ENCODE data around the gene TIMM10. TPM values are rescaled to one million over a fixed set of nuclear protein-coding genes. Genes with fewer than 3 reads are reported as not detected.

Gene TIMM10
- total and polyA plus RNA-seq, 8 donors, result 1.7 to 79.6 (median 48.9) TPM

DNA sequence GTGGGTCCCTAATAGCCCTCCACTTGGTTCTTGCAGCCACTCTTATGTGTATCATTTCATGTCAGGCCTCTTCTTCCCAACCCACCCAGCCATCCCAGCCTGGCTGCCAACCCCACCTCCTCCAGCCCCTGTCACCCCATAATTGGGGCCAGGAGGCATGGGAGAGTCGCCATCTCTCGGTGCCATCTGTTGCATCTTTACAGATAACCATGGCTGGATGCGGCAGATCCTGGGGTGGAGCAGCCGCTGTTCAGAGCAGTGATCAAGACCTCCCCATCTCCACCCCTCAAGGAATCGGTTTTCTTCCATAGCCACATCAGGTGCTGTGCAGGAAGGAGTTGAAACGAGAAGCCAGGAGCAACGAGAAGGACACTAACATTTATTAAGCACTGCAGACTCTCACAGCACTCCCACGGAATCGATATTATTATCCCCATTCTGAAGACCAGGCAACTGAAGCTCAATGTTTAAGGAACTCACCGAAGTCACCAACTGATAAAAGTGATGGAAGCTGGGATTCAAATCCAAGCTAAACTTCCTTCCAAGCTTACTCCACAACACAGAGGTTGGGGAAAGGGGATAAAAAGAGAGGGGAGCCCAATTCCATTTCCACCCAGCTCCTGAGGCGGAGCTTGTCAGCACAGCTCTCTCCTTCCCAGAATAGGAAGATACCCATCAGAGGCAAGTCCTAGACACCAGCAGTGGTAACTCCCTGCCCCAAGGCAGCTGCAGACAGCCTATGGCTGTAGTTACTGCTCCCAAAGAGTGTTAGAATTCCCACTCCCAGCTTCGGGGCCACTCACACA is 17.7 kb downstream of the TIMM10 start:
- DNase-seq, result no peak
- intact Hi-C loops (cut with DNase I; ENCODE audit: low total_unique reads), result no loop called here
- Histone ChIP-seq H3K9me3 (no peaks in the 10 kb centered on the region), H3K4me1 (peaks cover 10 to 35% (median 29%) of the 10 kb centered on the region in 4 donors), H3K36me3 (peaks cover 0 to 9% (median 2%) of the 10 kb centered on the region in 4 donors), H3K27ac (peak overlapping the region in 1 of 5 donors; percentile 67), H3K4me3 (no peak overlapping the region), H3K27me3 (no peaks in the 10 kb centered on the region)
- 82 to 89% (median 87%) methylated on average over 12 of the region's 12 CpGs for WGBS, 5 donors
- no peak for TF ChIP-seq POLR2A (IDR thresholded peaks at IDR 0.05)
- TF ChIP-seq EP300 (IDR thresholded peaks at IDR 0.05), result no peak
- TF ChIP-seq POLR2AphosphoS5 (IDR thresholded peaks at IDR 0.05), result no peak
- TF ChIP-seq, protein P1, sequence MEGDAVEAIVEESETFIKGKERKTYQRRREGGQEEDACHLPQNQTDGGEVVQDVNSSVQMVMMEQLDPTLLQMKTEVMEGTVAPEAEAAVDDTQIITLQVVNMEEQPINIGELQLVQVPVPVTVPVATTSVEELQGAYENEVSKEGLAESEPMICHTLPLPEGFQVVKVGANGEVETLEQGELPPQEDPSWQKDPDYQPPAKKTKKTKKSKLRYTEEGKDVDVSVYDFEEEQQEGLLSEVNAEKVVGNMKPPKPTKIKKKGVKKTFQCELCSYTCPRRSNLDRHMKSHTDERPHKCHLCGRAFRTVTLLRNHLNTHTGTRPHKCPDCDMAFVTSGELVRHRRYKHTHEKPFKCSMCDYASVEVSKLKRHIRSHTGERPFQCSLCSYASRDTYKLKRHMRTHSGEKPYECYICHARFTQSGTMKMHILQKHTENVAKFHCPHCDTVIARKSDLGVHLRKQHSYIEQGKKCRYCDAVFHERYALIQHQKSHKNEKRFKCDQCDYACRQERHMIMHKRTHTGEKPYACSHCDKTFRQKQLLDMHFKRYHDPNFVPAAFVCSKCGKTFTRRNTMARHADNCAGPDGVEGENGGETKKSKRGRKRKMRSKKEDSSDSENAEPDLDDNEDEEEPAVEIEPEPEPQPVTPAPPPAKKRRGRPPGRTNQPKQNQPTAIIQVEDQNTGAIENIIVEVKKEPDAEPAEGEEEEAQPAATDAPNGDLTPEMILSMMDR (IDR thresholded peaks at IDR 0.05), result no peak

DNA sequence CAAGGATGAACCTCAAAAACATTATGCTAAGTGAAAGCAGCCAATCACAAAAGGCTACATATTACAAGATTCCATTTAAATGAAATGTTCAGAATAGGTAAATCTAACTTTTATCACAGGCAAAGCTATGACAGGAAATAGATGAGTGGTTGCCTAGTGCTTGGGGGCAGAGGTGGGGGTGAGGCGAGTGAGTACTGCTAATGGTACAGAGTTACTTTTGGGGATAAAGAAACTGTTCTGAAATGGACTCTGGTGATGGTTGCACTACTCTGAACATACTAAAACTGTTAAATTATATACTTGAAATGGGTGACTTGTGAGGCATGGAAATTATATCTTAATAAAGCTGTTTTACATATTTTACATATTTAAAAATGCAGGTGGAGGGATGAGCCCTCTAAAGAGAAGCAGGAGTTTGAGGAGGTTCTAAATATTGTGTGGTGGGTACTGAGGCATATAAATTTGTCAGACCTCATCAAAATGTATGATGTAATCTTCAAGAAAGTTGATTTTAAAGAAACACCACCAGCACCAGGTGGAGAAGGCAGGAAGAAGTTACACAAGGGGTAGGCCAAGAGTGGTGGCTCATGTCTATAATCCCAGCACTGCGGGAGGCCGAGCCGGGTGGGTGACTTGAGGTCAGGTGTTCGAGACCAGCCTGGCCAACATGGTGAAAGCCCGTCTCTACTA is 18.7 kb downstream of the TIMM10 start:
- H3K27me3 ChIP-seq, result no peaks in the 10 kb centered on the region
- H3K27ac ChIP-seq, result no peak overlapping the region
- intact Hi-C loops (cut with DNase I; ENCODE audit: low total_unique reads), result no loop called here
- H3K4me1 ChIP-seq, result peaks cover 10 to 35% (median 29%) of the 10 kb centered on the region in 4 donors
- H3K9me3 ChIP-seq, result no peaks in the 10 kb centered on the region
- 83 to 93% (median 92%) methylated on average over 6 of the region's 6 CpGs for WGBS, 5 donors
- DNase-seq, result no peak
- H3K36me3 ChIP-seq, result peaks cover 0 to 18% (median 8%) of the 10 kb centered on the region in 4 donors
- TF ChIP-seq POLR2A (IDR thresholded peaks at IDR 0.05) (no peak), EP300 (IDR thresholded peaks at IDR 0.05) (no peak), POLR2AphosphoS5 (IDR thresholded peaks at IDR 0.05) (no peak)
- TF ChIP-seq, protein P1 (IDR thresholded peaks at IDR 0.05), result no peak
- H3K4me3 ChIP-seq, result no peak overlapping the region

DNA sequence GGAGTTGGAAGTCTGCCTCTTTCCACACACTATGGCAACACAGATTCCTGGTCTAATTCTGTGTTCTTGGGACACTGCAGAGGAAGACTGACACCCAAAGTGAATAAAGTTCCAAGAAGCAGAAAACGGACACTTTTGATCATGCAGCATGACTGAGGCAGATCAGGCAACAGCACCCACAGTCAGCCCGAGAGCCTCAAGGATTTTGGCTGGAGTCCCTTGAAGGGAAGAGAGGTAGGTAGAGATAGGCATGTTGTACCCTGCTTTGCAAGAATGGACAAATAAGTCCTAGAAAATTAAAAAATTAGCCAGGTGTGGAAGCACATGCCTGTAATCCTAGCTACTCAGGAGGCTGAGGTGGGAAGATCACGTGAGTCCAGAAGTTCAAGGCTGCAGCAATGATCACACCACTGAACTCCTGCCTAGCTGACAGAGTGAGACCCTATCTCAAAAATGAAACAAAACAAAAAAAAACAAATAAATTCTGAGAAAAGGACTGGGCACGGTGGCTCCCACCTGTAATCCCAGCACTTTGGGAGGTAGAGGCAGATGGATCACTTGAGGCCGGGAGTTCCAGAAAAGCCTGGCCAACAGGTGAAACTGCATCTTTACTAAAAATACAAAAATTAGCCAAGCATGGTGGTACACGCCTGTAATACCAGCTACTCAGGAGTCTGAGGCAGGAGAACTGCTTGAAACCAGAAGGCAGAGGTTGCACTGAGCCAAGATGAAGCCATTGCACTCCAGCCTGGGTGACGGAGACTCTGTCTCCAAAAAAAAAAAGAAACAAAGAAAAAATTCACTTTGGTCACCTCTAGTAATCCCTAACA is 22.0 kb downstream of the TIMM10 start:
- 85 to 88% (median 87%) methylated on average over 7 of the region's 7 CpGs for WGBS, 5 donors
- H3K27ac ChIP-seq, result no peak overlapping the region
- intact Hi-C loops (cut with DNase I; ENCODE audit: low total_unique reads), result no loop called here
- H3K36me3 ChIP-seq, result peaks cover 0 to 40% (median 22%) of the 10 kb centered on the region in 4 donors
- H3K4me3 ChIP-seq, result no peak overlapping the region
- TF ChIP-seq EP300 (IDR thresholded peaks at IDR 0.05) (no peak), POLR2AphosphoS5 (IDR thresholded peaks at IDR 0.05) (no peak), POLR2A (IDR thresholded peaks at IDR 0.05) (no peak)
- TF ChIP-seq, protein P1 (IDR thresholded peaks at IDR 0.05), result no peak
- no peaks in the 10 kb centered on the region for H3K27me3 ChIP-seq
- no peaks in the 10 kb centered on the region for H3K9me3 ChIP-seq
- DNase-seq, result no peak
- H3K4me1 ChIP-seq, result peaks cover 0 to 13% (median 8%) of the 10 kb centered on the region in 4 donors

DNA sequence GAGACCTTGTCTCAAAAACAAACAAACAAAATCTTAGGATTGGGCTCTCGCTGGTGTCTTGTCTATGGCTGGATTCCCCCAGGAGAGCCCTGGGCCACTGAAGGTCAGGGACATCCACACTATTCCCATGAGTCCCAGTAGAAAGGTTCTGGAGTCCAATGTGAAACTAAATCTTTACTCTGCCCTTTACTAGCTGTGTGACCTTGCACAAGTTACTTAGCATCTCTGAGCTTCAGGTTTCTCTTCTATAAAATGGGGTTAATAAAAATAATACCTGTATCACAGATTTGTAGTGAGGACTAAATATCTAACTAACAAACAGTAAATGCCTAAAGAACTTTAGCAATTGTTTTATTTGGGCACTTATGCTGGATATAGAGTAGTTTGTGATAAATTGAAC is 24.0 kb downstream of the TIMM10 start:
- peaks cover 7 to 18% (median 10%) of the 10 kb centered on the region in 4 donors for H3K4me1 ChIP-seq
- H3K9me3 ChIP-seq, result no peaks in the 10 kb centered on the region
- H3K36me3 ChIP-seq, result peaks cover 0 to 40% (median 20%) of the 10 kb centered on the region in 4 donors
- TF ChIP-seq POLR2A (IDR thresholded peaks at IDR 0.05) (no peak), EP300 (IDR thresholded peaks at IDR 0.05) (no peak), POLR2AphosphoS5 (IDR thresholded peaks at IDR 0.05) (no peak)
- TF ChIP-seq, protein P1 (IDR thresholded peaks at IDR 0.05), result no peak
- H3K4me3 ChIP-seq, result no peak overlapping the region
- H3K27me3 ChIP-seq, result no peaks in the 10 kb centered on the region
- WGBS, 5 donors, result 83 to 100% (median 86%) methylated on average over 1 of the region's 1 CpG
- intact Hi-C loops (cut with DNase I; ENCODE audit: low total_unique reads), result no loop called here
- no peak for DNase-seq
- H3K27ac ChIP-seq, result no peak overlapping the region

Data from stomach (tissue), 9 donors.